ENCODE data around the gene RASSF7. TPM values are rescaled to one million over a fixed set of nuclear protein-coding genes. Genes with fewer than 3 reads are reported as not detected.

Gene RASSF7
- total RNA-seq, 1 donor from 2014 or later, result 45.5 TPM

DNA sequence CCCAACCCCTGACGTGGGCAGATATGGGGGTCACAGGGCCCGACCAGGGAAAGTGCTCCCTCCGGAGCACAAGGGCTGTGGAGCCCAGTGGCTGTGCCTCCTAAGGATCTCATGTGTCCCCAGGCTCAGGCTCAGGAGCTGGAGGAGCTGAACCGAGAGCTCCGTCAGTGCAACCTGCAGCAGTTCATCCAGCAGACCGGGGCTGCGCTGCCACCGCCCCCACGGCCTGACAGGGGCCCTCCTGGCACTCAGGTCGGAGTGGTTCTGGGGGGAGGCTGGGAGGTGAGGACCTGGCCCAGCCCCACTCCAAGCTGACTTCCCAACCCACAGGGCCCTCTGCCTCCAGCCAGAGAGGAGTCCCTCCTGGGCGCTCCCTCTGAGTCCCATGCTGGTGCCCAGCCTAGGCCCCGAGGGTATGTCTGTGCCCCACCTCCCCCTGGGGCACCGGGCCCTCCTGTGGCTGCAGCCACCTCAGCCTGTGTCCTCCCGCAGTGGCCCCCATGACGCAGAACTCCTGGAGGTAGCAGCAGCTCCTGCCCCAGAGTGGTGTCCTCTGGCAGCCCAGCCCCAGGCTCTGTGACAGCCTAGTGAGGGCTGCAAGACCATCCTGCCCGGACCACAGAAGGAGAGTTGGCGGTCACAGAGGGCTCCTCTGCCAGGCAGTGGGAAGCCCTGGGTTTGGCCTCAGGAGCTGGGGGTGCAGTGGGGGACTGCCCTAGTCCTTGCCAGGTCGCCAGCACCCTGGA is 2.5 kb downstream of the RASSF7 start:
- Histone ChIP-seq H3K4me3 (ENCODE audit: low read depth, low read length) (no peak overlapping the region), H3K36me3 (ENCODE audit: control insufficient read depth, insufficient read depth, low read length) (peaks cover 26% of the 10 kb centered on the region), H3K27me3 (ENCODE audit: control insufficient read depth, insufficient read depth, low read length) (no peaks in the 10 kb centered on the region)
- no peak for FAIRE-seq
- DNase-seq (ENCODE audit: low read depth), result no peak
- no peak for TF ChIP-seq CTCF (IDR thresholded peaks at IDR 0.05; ENCODE audit: insufficient read depth, low read length, severe bottlenecking)

DNA sequence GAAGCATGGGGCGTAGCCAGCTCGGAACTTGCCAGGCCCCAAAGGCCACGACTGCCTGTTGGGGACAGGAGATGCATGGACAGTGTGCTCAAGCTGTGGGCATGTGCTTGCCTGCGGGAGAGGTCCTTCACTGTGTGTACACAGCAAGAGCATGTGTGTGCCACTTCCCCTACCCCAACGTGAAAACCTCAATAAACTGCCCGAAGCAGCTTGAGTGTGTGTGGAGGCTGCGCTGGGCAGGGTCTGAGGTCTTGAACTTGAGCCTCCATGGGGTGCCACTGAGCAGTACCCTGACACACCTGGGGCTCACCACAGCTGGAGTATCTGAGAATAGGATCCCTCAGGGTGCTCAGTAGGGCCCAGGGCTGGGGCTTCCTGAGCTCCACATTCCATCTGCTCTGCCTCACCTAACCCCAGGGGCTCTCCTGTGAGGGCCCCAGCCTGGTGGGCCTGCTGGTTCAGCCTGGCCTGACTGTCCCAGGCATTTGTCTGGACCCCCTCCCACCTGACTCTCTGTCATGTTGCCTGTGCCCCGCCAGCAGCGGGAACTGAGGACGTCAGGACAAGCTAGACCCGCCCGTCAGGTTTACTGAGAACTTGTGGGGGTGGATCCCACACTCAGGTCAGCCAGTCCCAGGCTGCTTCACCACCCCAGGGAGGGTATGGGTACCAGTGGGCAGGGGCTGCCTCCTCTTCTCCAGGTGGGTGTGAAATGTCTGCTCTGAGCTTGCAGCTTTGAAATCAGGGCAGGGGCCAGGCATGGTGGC is 3.2 kb downstream of the RASSF7 start:
- TF ChIP-seq CTCF (IDR thresholded peaks at IDR 0.05; ENCODE audit: insufficient read depth, low read length, severe bottlenecking), result no peak
- DNase-seq (ENCODE audit: low read depth) (peak; percentile 56), FAIRE-seq (no peak)
- Histone ChIP-seq H3K4me3 (ENCODE audit: low read depth, low read length) (no peak overlapping the region), H3K36me3 (ENCODE audit: control insufficient read depth, insufficient read depth, low read length) (peaks cover 26% of the 10 kb centered on the region), H3K27me3 (ENCODE audit: control insufficient read depth, insufficient read depth, low read length) (no peaks in the 10 kb centered on the region)

GRCh38 chr11:565921-566509 is 5.2 kb downstream of the RASSF7 start:
- no peak overlapping the region for H3K4me3 ChIP-seq (ENCODE audit: low read depth, low read length)
- TF ChIP-seq CTCF (IDR thresholded peaks at IDR 0.05; ENCODE audit: insufficient read depth, low read length, severe bottlenecking), result peak; percentile 10
- FAIRE-seq, result no peak

GRCh38 chr11:567011-567628 is 6.3 kb downstream of the RASSF7 start:
- H3K4me3 ChIP-seq (ENCODE audit: low read depth, low read length), result peak overlapping the region; percentile 99
- peak; percentile 52 for FAIRE-seq
- H3K27me3 ChIP-seq (ENCODE audit: control insufficient read depth, insufficient read depth, low read length), result no peaks in the 10 kb centered on the region
- no peak for DNase-seq (ENCODE audit: low read depth)
- TF ChIP-seq CTCF (IDR thresholded peaks at IDR 0.05; ENCODE audit: insufficient read depth, low read length, severe bottlenecking), result no peak
- H3K36me3 ChIP-seq (ENCODE audit: control insufficient read depth, insufficient read depth, low read length), result peaks cover 23% of the 10 kb centered on the region

More at GRCh38 chr11:565921-566509, 5.2 kb downstream of the RASSF7 start:
- Histone ChIP-seq H3K27me3 (ENCODE audit: control insufficient read depth, insufficient read depth, low read length) (no peaks in the 10 kb centered on the region), H3K36me3 (ENCODE audit: control insufficient read depth, insufficient read depth, low read length) (peaks cover 26% of the 10 kb centered on the region)
- no peak for DNase-seq (ENCODE audit: low read depth)

- no peak for DNase-seq (ENCODE audit: low read depth)
- Histone ChIP-seq H3K4me3 (ENCODE audit: low read depth, low read length) (peak overlapping the region; percentile 99), H3K27me3 (ENCODE audit: control insufficient read depth, insufficient read depth, low read length) (no peaks in the 10 kb centered on the region), H3K36me3 (ENCODE audit: control insufficient read depth, insufficient read depth, low read length) (peaks cover 19% of the 10 kb centered on the region)
- FAIRE-seq, result no peak
- TF ChIP-seq CTCF (IDR thresholded peaks at IDR 0.05; ENCODE audit: insufficient read depth, low read length, severe bottlenecking), result no peak
Measured at GRCh38 chr11:567629-568292, 7.0 kb downstream of the RASSF7 start.
